T47D (cell line): ENCODE measurements around the gene BCAS3.

ENCODE experiments used
- DNase-seq, 2 experiments: peaks; one replicate each; pipeline versions ENCODE4 v3.0.0 to v3.0.0-alpha.2; 2011 to 2012; ENCODE audit warnings: low read depth in 1 of 2, low spot score in 1 of 2
- JUND ChIP-seq: IDR thresholded peaks from 2 replicates; pipeline ENCODE4 v1.6.1; 2012; ENCODE audit warnings: low read depth
- in situ Hi-C: cut with HindIII; loops from 2 replicates; pipeline ENCODE4 v1.10.0; 2016; ENCODE audit warnings: low sequenced_read_pairs, low pct_unique_long_range_greater_than_20kb

Gene BCAS3

DNA sequence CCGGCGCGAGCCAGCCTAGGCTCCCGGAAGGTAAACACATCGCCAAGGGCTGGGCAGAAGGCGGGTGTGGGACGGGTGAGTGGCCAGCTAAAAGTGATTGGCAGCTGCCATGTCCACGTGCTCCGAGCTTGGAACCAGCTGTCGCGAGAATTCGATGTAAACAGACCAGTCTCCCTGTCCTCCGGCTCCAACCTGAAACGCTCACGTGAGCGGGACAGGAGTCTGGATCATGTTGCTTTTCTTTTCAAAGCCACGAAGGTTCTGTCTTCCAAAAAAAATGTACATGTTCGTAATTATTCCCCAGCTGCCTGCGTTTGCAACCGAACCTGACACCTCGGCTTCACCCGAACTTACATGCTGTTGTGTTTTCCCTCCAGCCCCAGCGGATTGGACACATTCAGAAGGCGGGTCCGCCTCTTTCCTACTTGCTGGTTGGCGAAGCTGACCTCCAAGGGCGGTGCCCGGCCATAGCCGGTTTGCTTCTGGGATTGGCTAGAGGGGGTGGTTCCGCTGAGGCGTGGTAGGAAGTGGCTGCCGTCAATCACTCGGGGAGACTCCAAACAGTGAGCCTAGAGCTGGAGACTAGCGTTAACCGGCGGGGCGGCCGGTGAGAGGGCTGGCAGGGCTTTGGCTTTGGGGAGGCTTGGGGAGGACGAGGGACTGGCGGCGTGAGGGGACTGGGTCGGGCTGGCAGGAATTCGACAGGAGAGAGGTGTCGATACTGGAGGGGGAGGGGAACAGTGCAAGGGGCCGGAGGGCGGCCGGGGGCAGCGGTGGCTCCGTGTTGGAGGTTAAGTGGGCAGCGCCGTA lies at the start of gene BCAS3:
TSS of gene BCAS3 (plus strand) at position 544 of the 810 bp plus-strand sequence.
- peak; percentile 100 for DNase-seq
- no peak for TF ChIP-seq JUND
- in situ Hi-C loops, result no loop called here

DNA sequence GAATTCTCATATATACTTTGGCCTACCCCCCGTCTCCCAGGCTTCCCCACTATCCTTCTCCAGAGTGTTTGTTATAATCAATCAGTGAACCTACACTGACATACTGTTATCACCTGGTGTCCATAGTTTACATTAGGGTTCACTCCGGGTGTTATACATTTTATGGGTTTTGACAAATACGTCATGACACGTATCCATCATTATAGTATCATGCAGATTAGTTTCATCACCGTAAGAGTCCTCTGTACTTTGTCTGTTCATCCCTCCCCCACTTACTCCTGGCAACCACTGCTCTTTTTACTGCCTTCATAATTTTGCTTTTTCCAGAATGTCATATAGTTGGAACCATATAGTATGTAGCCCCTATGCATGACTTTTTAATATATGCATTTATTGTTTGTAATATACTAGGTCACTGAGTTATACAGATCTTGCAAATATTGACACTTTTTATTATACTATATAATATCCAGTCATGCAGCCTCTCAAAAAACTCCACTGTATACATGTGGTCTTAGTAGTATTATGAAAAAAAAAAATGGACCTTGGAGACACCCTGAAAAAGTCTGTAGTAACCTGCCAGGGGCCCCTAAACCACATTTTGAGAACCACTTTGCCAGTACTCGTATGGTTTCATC lies 49.3 kb upstream of the BCAS3 start:
- DNase-seq, result no peak
- TF ChIP-seq JUND, result no peak
- in situ Hi-C loops, result no loop called here

DNA sequence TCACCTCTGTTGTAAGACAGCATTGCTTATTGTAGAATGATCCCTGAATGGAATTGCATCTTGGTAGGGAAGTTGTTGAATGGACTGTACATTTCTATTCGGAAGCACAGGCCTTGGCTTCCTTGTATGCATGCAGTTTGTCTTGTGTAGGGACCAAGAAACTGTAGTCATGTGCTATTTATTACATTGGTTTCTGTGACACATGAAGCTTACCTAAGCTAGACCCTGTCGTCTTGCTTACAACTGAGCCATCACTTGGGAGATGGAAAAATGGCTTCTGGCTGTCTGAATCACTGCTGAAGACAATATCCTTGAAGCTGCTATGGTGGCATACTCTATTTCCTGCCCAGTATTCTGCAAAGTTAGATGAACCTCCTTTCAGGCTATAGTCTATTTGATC lies 48.5 kb upstream of the BCAS3 start:
- in situ Hi-C loops, result no loop called here
- TF ChIP-seq JUND, result no peak
- DNase-seq, result no peak

DNA sequence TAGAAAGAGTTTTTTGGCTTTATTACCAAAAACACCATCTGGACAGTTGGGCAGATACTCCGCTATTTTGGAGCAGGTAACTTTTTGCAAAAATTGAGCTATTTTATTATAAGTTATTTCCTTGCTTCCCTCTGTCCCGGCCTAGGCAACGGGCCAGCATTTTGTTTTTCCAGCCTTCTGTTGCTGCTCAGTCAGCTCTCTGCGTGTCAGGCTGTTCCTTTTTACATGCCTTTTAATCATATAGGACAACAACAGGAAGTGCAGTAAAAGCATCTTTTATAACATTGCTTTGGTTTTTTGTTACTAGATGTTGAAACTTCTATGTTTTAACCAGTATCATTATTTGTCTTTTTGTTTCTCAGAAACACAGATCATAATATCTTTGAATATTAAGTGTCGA lies 47.3 kb upstream of the BCAS3 start:
- in situ Hi-C loops, result no loop called here
- DNase-seq, result no peak

DNA sequence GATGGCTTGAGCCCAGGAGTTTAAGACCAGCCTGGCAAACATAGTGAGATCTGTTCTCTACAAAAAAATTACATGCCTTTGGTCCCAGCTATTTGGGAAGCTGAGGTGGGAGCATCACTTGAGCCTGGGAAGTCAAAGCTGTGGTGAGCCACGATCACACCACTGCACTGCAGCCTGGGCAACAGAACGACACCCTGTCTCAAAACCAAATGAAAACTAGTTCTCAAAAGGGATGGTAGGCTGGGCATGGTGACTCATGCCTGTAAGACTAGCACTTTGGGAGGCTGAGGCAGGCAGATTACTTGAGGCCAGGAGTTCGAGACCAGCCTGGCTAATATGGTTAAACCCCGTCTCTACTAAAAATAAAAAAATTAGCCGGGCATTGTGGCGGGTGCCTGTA lies 46.5 kb upstream of the BCAS3 start:
- no peak for TF ChIP-seq JUND
- in situ Hi-C loops, result no loop called here
- no peak for DNase-seq

More for the DNA sequence above, 47.3 kb upstream of the BCAS3 start:
- no peak for TF ChIP-seq JUND

DNA sequence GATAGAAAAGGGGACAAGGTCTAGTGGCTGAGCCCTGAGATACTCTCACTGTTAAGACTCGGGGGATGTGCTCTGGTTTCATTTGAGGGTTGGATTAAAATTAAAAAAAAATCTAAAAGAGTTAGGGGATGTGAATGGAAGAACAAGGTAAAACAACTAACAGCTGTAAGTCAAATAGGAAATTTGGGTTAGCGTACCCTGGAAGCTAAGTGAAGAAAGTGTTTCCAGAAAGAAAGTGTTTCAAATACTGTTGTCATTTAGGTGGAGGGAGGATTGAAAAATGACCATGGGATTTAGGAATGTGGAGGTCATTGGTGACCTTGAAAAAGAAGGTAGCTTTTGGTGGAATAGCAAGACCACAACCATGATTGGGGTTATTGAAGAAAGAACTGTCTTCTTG lies 40.0 kb upstream of the BCAS3 start:
- no peak for TF ChIP-seq JUND
- DNase-seq, result no peak
- in situ Hi-C loops, result no loop called here

DNA sequence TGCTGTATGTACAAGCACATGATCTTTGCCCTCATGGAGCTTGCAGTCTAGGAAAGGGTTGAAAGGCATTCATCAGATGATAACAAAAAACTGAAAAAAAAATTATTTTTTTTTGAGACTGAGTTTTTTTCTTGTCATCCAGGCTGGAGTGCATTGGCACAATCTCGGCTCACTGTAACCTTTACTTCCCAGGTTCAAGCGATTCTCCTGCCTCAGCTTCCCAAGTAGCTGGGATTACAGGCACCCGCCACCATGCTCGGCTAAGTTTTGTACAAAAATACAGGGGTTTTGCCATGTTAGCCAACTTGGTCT lies 38.7 kb upstream of the BCAS3 start:
- in situ Hi-C loops, result no loop called here
- no peak for DNase-seq

DNA sequence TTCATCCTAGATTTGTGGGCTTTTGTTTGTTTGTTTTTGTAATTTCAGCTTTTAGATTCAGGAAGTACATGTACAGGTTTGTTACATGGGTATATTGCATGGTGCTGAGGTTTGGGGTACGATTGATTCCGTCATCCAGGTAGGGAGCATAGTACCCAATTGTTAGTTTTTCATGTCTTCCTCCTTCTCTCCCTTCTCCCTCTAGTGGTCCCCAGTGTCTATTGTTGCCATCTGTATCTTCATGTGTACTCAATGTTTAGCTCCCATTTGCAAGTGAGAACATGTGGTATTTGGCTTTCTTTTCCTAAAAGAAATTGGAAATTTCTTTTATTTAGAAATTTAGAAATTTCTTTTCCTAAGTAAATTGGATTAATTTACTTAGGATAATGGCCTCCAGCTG lies 37.1 kb upstream of the BCAS3 start:
- in situ Hi-C loops, result no loop called here
- peak in 1 of 2 experiments; percentile 58 for DNase-seq
- no peak for TF ChIP-seq JUND

More for the DNA sequence above, 38.7 kb upstream of the BCAS3 start:
- no peak for TF ChIP-seq JUND

DNA sequence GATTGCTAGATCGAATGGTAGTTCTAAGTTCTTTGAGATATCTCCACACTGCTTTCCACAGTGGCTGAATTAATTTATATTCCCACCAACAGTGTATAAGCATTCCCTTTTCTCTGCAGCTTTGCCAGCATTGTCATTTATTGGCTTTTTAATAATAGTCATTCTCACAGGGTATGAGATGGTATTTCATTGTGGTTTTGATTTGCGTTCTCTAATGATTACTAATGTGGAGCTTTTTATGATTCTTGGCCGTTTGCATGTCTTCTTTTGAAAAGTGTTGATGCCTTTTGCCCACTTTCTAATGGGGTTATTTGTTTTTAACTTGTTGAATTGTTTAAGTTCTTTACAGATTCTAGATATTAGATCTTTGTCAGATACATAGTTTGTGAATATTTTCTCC lies 36.5 kb upstream of the BCAS3 start:
- no peak for TF ChIP-seq JUND
- no peak for DNase-seq
- in situ Hi-C loops, result no loop called here

DNA sequence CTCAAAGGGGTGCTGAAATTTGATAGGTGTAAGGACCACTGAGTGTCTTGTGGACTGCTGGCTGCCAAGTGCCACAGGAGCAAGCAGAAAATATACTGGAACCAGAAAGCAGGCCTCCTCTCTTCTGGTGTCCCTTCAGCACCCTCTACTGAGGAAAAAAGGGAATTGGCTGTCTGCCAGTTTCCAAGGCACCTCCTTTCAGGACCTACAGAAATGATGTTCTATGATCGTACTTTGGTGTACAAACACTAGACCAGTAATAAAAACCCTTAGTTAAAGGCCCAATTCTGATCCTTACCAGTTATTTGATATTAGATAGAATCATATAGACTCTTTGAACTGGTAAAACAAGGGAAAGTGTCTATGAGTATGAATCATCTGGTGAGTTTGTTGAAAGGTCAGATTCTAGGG lies 35.8 kb upstream of the BCAS3 start:
- no peak for TF ChIP-seq JUND
- in situ Hi-C loops, result no loop called here
- DNase-seq, result peak; percentile 66 to 93

DNA sequence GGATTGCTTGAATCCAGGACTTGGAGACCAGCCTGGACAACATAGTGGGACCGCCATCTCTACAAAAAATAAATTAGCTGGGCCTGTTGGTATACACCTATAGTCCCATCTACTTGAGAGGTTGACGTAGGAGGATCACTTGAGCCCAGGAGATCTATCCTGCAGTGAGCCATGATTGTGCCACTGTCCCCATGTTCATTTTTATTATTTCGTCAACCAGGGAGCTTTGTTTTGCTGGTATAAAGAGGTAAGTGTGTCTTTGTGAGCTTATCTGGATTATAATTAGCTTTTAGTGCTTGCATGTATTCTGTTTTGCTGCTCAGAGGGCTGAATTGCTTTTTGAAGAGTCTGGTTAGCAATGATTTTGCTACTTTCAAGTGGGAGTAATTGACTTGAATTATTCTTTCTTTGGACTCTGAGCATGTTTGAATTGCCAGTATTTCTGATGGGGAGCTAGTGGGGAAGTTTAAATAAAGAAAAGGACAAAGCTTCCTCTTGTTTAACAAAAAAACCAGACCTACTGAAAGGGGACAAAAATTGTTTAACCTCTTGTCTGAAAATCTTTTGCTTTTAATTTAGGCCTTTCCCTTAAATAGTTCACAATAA lies 31.6 kb upstream of the BCAS3 start:
- no peak for DNase-seq
- no peak for TF ChIP-seq JUND
- in situ Hi-C loops, result no loop called here

DNA sequence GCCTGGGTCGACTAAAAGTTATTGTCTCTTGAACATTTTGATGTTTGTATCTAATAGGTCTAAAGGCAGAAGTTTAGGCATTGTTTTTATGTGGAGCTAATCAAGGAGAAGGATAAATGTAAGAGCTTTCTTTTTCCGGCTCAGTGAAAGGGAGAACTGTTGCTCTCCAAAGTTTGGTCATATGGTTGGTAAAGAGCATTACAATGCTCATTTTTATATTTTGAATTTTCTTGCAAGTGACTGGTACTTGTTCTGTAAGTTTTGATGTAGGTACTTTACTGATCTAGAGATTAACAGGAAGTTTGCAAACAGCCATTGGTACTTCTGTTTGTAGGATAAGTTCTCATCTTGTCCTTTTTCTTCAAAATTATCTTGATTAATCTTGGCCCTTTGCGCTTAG lies 30.9 kb upstream of the BCAS3 start:
- no peak for DNase-seq
- TF ChIP-seq JUND, result no peak
- in situ Hi-C loops, result no loop called here

DNA sequence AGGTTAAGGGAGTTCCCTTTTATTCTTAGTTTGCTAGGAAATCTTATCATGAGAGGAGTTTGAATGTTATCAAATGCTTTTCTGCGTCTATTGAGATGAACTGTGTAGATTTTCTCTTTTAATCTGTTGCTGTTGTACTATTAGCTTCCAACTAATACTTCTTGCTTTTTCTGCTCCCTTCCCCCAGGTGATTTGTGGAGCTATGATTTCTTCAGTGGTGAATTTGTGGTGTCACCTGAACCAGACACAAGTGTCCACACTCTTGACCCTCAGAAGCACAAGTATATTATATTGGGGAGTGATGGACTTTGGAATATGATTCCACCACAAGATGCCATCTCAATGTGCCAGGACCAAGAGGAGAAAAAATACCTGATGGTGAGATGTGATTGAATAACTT lies 29.9 kb upstream of the BCAS3 start:
- in situ Hi-C loops, result no loop called here
- no peak for TF ChIP-seq JUND
- no peak for DNase-seq
